HepG2 (cell line): ENCODE measurements around the gene ABHD18. TPM values are rescaled to one million over a fixed set of nuclear protein-coding genes. Genes with fewer than 3 reads are reported as not detected.

Experiments used
- ATF2 ChIP-seq: sonication (generic); formaldehyde crosslinking; IDR thresholded peaks from 2 replicates; pipeline ENCODE4 v1.4.0; 2020; ENCODE audit warnings: missing genetic modification reagents
- ATRX ChIP-seq: sonication (generic); formaldehyde crosslinking; IDR thresholded peaks from 2 replicates; pipeline ENCODE4 v1.4.0; 2020; ENCODE audit warnings: missing genetic modification reagents, borderline replicate concordance
- GABPB1 ChIP-seq: IDR thresholded peaks from 2 replicates; pipeline ENCODE4 v1.6.1; 2016; ENCODE audit warnings: mild to moderate bottlenecking, missing genetic modification reagents, moderate library complexity, missing compliant biosample characterization
- HOMEZ ChIP-seq: IDR thresholded peaks from 2 replicates; pipeline ENCODE4 v1.6.1; 2016; ENCODE audit warnings: low read depth
- TRAFD1 ChIP-seq: sonication (generic); formaldehyde crosslinking; IDR thresholded peaks from 2 replicates; pipeline ENCODE4 v1.5.1; 2020; ENCODE audit warnings: missing genetic modification reagents, mild to moderate bottlenecking, borderline replicate concordance
- ZNF292 ChIP-seq: sonication (generic); formaldehyde crosslinking; IDR thresholded peaks from 2 replicates; pipeline ENCODE4 v1.8.1; 2022; ENCODE audit warnings: mild to moderate bottlenecking, low read depth, missing genetic modification reagents, borderline replicate concordance
- ZNF468 ChIP-seq: sonication (generic); formaldehyde crosslinking; IDR thresholded peaks from 2 replicates; pipeline ENCODE4 v1.8.0; 2022; ENCODE audit warnings: mild to moderate bottlenecking, moderate library complexity, missing genetic modification reagents
- ZNF484 ChIP-seq: sonication (generic); formaldehyde crosslinking; IDR thresholded peaks from 2 replicates; pipeline ENCODE4 v1.5.1; 2020; ENCODE audit warnings: mild to moderate bottlenecking, low read depth, missing genetic modification reagents, borderline replicate concordance
- ZNF510 ChIP-seq: sonication (generic); formaldehyde crosslinking; IDR thresholded peaks from 2 replicates; pipeline ENCODE4 v1.4.0; 2020; ENCODE audit warnings: low read depth, mild to moderate bottlenecking, missing genetic modification reagents
- ZNF556 ChIP-seq: sonication (generic); formaldehyde crosslinking; IDR thresholded peaks from 2 replicates; pipeline ENCODE4 v1.4.0; 2020; ENCODE audit warnings: mild to moderate bottlenecking, missing genetic modification reagents, borderline replicate concordance
- ZNF572 ChIP-seq: sonication (generic); formaldehyde crosslinking; IDR thresholded peaks from 2 replicates; pipeline ENCODE4 v1.5.1; 2020; ENCODE audit warnings: mild to moderate bottlenecking, missing genetic modification reagents
- ZNF746 ChIP-seq: sonication (generic); formaldehyde crosslinking; IDR thresholded peaks from 2 replicates; pipeline ENCODE4 v1.8.0; 2022; ENCODE audit warnings: mild to moderate bottlenecking, missing genetic modification reagents
- polyA plus RNA-seq, 8 experiments: library from polyadenylated mRNA; depleted of rRNA in 3 of 8; stranded (reverse) in 7 of 8; unstranded in 1 of 8; fragments of >200 nt; fragmentation: Illumina TruSeq in 4 of 8; extraction: Trizol in 4 of 8; gene quantifications; 2 replicates each; pipeline versions ENCODE4 v1.2.1 to v1.2.3, GENCODE V29; 2011 to 2016; ENCODE audit warnings: low read depth in 4 of 8, missing spikeins in 1 of 8, mixed read lengths in 1 of 8; ENCODE audit not compliant: insufficient read depth in 1 of 8
- total RNA-seq, 5 experiments: library from RNA; depleted of rRNA; stranded (reverse); fragments of >200 nt; fragmentation: Illumina TruSeq; extraction: Trizol; gene quantifications; 2 replicates each; pipeline ENCODE4 v1.2.3, GENCODE V29; 2016; ENCODE audit warnings: low read depth in 1 of 5
- TF ChIP-seq, protein P1 (sequence below): sonication (generic); formaldehyde crosslinking; IDR thresholded peaks from 2 replicates; pipeline ENCODE4 v1.5.0; 2020; ENCODE audit warnings: mild to moderate bottlenecking, missing genetic modification reagents, borderline replicate concordance
- TF ChIP-seq, protein P2 (sequence below): IDR thresholded peaks from 2 replicates; pipeline ENCODE4 v1.6.1; 2016; ENCODE audit warnings: missing compliant biosample characterization, missing genetic modification reagents, borderline replicate concordance
- TF ChIP-seq, protein P3 (sequence below), 2 experiments: IDR thresholded peaks; 2 replicates each; pipeline ENCODE4 v1.6.1; 2011 to 2012; ENCODE audit warnings: low read length in 2 of 2, borderline replicate concordance in 1 of 2, low read depth in 1 of 2, mild to moderate bottlenecking in 1 of 2, moderate library complexity in 1 of 2

The ABHD18 gene
- total and polyA plus RNA-seq, 2 of the 13 experiments (the other 11 are each of a cell fraction or from before 2014, with no cell fraction given) = 5.5 to 16.3 TPM

- peak; percentile 72; the same call in 1 of the 2 replicates for TF ChIP-seq GABPB1 (CRISPR knock-in tag)
- TF ChIP-seq, protein P1, sequence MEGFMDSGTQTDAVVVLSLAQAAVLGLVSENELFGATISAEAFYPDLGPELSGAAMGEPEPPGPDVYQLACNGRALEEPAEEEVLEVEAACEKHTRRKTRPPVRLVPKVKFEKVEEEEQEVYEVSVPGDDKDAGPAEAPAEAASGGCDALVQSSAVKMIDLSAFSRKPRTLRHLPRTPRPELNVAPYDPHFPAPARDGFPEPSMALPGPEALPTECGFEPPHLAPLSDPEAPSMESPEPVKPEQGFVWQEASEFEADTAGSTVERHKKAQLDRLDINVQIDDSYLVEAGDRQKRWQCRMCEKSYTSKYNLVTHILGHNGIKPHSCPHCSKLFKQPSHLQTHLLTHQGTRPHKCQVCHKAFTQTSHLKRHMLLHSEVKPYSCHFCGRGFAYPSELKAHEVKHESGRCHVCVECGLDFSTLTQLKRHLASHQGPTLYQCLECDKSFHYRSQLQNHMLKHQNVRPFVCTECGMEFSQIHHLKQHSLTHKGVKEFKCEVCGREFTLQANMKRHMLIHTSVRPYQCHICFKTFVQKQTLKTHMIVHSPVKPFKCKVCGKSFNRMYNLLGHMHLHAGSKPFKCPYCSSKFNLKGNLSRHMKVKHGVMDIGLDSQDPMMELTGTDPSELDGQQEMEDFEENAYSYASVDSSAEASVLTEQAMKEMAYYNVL (CRISPR knock-in tag) = peak; percentile 61; the same call in 1 of the 2 replicates
- no peak for TF ChIP-seq ZNF468 (CRISPR knock-in tag)
- TF ChIP-seq, protein P2, sequence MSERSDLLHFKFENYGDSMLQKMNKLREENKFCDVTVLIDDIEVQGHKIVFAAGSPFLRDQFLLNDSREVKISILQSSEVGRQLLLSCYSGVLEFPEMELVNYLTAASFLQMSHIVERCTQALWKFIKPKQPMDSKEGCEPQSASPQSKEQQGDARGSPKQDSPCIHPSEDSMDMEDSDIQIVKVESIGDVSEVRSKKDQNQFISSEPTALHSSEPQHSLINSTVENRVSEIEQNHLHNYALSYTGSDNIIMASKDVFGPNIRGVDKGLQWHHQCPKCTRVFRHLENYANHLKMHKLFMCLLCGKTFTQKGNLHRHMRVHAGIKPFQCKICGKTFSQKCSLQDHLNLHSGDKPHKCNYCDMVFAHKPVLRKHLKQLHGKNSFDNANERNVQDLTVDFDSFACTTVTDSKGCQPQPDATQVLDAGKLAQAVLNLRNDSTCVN = peak; percentile 57; the same call in 1 of the 2 replicates
- TF ChIP-seq ZNF746 (CRISPR knock-in tag) = peak; percentile 81; the same call in 1 of the 2 replicates
- no peak for TF ChIP-seq TRAFD1 (CRISPR knock-in tag)
- peak; percentile 67; the same call in 1 of the 2 replicates for TF ChIP-seq HOMEZ
- TF ChIP-seq, protein P3, sequence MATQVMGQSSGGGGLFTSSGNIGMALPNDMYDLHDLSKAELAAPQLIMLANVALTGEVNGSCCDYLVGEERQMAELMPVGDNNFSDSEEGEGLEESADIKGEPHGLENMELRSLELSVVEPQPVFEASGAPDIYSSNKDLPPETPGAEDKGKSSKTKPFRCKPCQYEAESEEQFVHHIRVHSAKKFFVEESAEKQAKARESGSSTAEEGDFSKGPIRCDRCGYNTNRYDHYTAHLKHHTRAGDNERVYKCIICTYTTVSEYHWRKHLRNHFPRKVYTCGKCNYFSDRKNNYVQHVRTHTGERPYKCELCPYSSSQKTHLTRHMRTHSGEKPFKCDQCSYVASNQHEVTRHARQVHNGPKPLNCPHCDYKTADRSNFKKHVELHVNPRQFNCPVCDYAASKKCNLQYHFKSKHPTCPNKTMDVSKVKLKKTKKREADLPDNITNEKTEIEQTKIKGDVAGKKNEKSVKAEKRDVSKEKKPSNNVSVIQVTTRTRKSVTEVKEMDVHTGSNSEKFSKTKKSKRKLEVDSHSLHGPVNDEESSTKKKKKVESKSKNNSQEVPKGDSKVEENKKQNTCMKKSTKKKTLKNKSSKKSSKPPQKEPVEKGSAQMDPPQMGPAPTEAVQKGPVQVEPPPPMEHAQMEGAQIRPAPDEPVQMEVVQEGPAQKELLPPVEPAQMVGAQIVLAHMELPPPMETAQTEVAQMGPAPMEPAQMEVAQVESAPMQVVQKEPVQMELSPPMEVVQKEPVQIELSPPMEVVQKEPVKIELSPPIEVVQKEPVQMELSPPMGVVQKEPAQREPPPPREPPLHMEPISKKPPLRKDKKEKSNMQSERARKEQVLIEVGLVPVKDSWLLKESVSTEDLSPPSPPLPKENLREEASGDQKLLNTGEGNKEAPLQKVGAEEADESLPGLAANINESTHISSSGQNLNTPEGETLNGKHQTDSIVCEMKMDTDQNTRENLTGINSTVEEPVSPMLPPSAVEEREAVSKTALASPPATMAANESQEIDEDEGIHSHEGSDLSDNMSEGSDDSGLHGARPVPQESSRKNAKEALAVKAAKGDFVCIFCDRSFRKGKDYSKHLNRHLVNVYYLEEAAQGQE (IDR thresholded peaks at IDR 0.05; ENCODE audit: borderline replicate concordance in 1 of 2, low read depth in 1 of 2, low read length in 2 of 2) = peak in 1 of 2 experiments; percentile 22; a peak in 1 of 4 replicates
- no peak for TF ChIP-seq ZNF572
- TF ChIP-seq ZNF556 (CRISPR knock-in tag) = peak; percentile 98
- no peak for TF ChIP-seq ATRX (CRISPR knock-in tag)
- no peak for TF ChIP-seq ZNF510 (CRISPR knock-in tag)
- no peak for TF ChIP-seq ZNF484 (CRISPR knock-in tag)
- TF ChIP-seq ZNF292 = no peak
- no peak for TF ChIP-seq ATF2 (CRISPR knock-in tag)
Measured at GRCh38 chr4:128060699-128061565, 95.7 kb downstream of the ABHD18 start, which contains the start of gene LARP1B (continued).
